Panc1 (cell line): ENCODE results near the gene THBS2. TPM values are rescaled to one million over a fixed set of nuclear protein-coding genes. Genes with fewer than 3 reads are reported as not detected.

Experiments used
- ATAC-seq: fragments of 200-7000 bp; cut with Tn5 transposase; 2 replicates; pipeline ENCODE4 v1.9.1; 2020; ENCODE audit warnings: mild to moderate bottlenecking, moderate library complexity
- BruUV-seq: library from RNA; stranded (reverse); fragments of 400-500 nt; replicated peaks from 2 replicates; lab custom pipeline; 2021; lab: Mats Ljungman, UMichigan
- CTCF ChIA-PET: fragments of 300-600 bp; sonication (Branson Sonifier 250); formaldehyde crosslinking; loops from one replicate; lab custom pipeline; 2022; ENCODE audit warnings: antibody characterized with exemption; lab: Charles Lee
- POLR2A ChIA-PET: fragments of 300-600 bp; sonication (Branson Sonifier 250); formaldehyde crosslinking; loops from one replicate; lab custom pipeline; 2022; ENCODE audit warnings: antibody characterized with exemption; lab: Charles Lee
- DNase-seq: peaks from one replicate; pipeline ENCODE4 v3.0.0-alpha.2; 2010; ENCODE audit warnings: low read depth, low spot score
- H3K27ac ChIP-seq: 2 replicates; pipeline ENCODE4 v1.5.1; 2011; ENCODE audit warnings: mild to moderate bottlenecking, low read length, inconsistent platforms
- H3K27me3 ChIP-seq: fragments of 200-500 bp; sonication (Bioruptor generic); 2 replicates; pipeline ENCODE4 v1.6.0; 2014; ENCODE audit warnings: low read length, inconsistent platforms; ENCODE audit not compliant: control insufficient read depth, insufficient read depth
- H3K36me3 ChIP-seq: fragments of 200-500 bp; sonication (Bioruptor generic); 2 replicates; pipeline ENCODE4 v1.5.1; 2014; ENCODE audit warnings: inconsistent platforms, mild to moderate bottlenecking, low read length, moderate library complexity; ENCODE audit not compliant: control insufficient read depth, insufficient read depth
- H3K4me1 ChIP-seq: 2 replicates; pipeline ENCODE4 v1.5.1; 2011; ENCODE audit warnings: inconsistent platforms, mild to moderate bottlenecking, low read length, moderate library complexity; ENCODE audit not compliant: control insufficient read depth, insufficient read depth
- H3K4me3 ChIP-seq, 2 experiments: 2 replicates each; pipeline ENCODE4 v1.5.1; 2011 to 2012; ENCODE audit warnings: low read depth in 2 of 2, low read length in 2 of 2, mild to moderate bottlenecking in 2 of 2, inconsistent platforms in 1 of 2, moderate library complexity in 1 of 2
- H3K9me3 ChIP-seq: fragments of 200-500 bp; sonication (Bioruptor generic); 2 replicates; pipeline ENCODE4 v1.5.1; 2014; ENCODE audit warnings: low read depth, mild to moderate bottlenecking, inconsistent platforms, low read length, moderate library complexity; ENCODE audit not compliant: control insufficient read depth, insufficient read depth
- CTCF ChIP-seq: fragments of 450-650 bp; IDR thresholded peaks from 2 replicates; pipeline ENCODE4 v1.5.1; 2017; ENCODE audit warnings: mild to moderate bottlenecking
- POLR2AphosphoS5 ChIP-seq: IDR thresholded peaks from 2 replicates; pipeline ENCODE4 v1.6.1; 2012; ENCODE audit warnings: mild to moderate bottlenecking, low read depth, low read length, moderate library complexity
- REST ChIP-seq, 2 experiments: IDR thresholded peaks; 2 replicates each; pipeline ENCODE4 v1.6.1; 2011 to 2012; ENCODE audit warnings: low read depth in 2 of 2, control low read depth in 1 of 2, low read length in 1 of 2, mild to moderate bottlenecking in 1 of 2, moderate library complexity in 1 of 2; ENCODE audit not compliant: insufficient read depth in 1 of 2
- SIN3A ChIP-seq: IDR thresholded peaks from 2 replicates; pipeline ENCODE4 v1.6.1; 2012; ENCODE audit warnings: low read depth, mild to moderate bottlenecking, low read length, moderate library complexity, borderline replicate concordance; ENCODE audit not compliant: insufficient read depth
- TCF7L2 ChIP-seq: IDR thresholded peaks from 2 replicates; pipeline ENCODE4 v1.6.1; 2011; ENCODE audit warnings: mild to moderate bottlenecking, low read depth, low read length, inconsistent platforms
- in situ Hi-C: cut with HindIII; loops from 2 replicates; pipeline ENCODE4 v1.10.0; 2016; ENCODE audit warnings: low sequenced_read_pairs, low pct_unique_long_range_greater_than_20kb
- intact Hi-C: fragments of 100-400 bp; cut with micrococcal nuclease; formaldehyde crosslinking; loops from one replicate; pipeline ENCODE4 v1.10.0; 2022; ENCODE audit not compliant: unreplicated experiment
- total RNA-seq: library from RNA; stranded (reverse); gene quantifications from one replicate; pipeline ENCODE4 v1.2.1, GENCODE V29; 2021; ENCODE audit not compliant: unreplicated experiment

Gene THBS2
- total RNA-seq, 1 experiment from 2014 or later: 0.05 TPM

GRCh38 chr6:169190144-169190584 lies 63.5 kb downstream of the THBS2 start:
- CTCF ChIA-PET: no interaction called here
- in situ Hi-C loops: no loop called here

GRCh38 chr6:169189686-169190085 lies 64.0 kb downstream of the THBS2 start:
- no peak for TF ChIP-seq TCF7L2
- no peak for TF ChIP-seq REST (IDR thresholded peaks at IDR 0.05; ENCODE audit: insufficient read depth in 1 of 2, low read depth in 2 of 2, low read length in 1 of 2)
- TF ChIP-seq POLR2AphosphoS5: no peak
- TF ChIP-seq CTCF: no peak
- TF ChIP-seq SIN3A: no peak
- no peak for ATAC-seq
- in situ Hi-C loops: no loop called here
- Histone ChIP-seq H3K4me3 (no peak overlapping the region), H3K36me3 (no peaks in the 10 kb centered on the region), H3K4me1 (no peaks in the 10 kb centered on the region), H3K27me3 (no peaks in the 10 kb centered on the region), H3K9me3 (no peaks in the 10 kb centered on the region), H3K27ac (no peak overlapping the region)
- intact Hi-C loops: no loop called here
- ChIA-PET POLR2A (no interaction called here), CTCF (no interaction called here)
- DNase-seq: no peak
- BruUV-seq: no TSS peak

More at GRCh38 chr6:169190144-169190584, 63.5 kb downstream of the THBS2 start:
- DNase-seq (no peak), ATAC-seq (no peak)
- TF ChIP-seq TCF7L2: no peak
- TF ChIP-seq POLR2AphosphoS5: no peak
- TF ChIP-seq REST (IDR thresholded peaks at IDR 0.05; ENCODE audit: insufficient read depth in 1 of 2, low read depth in 2 of 2, low read length in 1 of 2): no peak
- TF ChIP-seq SIN3A: no peak
- TF ChIP-seq CTCF: no peak
- H3K36me3 ChIP-seq: no peaks in the 10 kb centered on the region
- no peaks in the 10 kb centered on the region for H3K27me3 ChIP-seq
- BruUV-seq: no TSS peak
- H3K27ac ChIP-seq: no peak overlapping the region
- no peaks in the 10 kb centered on the region for H3K4me1 ChIP-seq
- intact Hi-C loops: no loop called here
- no peak overlapping the region for H3K4me3 ChIP-seq
- POLR2A ChIA-PET: no interaction called here
- H3K9me3 ChIP-seq: no peaks in the 10 kb centered on the region
